HL-60/S4 treated with retinoic acid at 250 ng/mL for 4 days and 3 days (cell line): ENCODE data around the gene WIPF2.

Experiments used
- in situ Hi-C: fragments of 300-500 bp; cut with MboI; formaldehyde crosslinking; loops from 2 replicates; pipeline ENCODE4 v1.7.0; 2022; ENCODE audit warnings: low sequenced_read_pairs

Gene WIPF2

DNA sequence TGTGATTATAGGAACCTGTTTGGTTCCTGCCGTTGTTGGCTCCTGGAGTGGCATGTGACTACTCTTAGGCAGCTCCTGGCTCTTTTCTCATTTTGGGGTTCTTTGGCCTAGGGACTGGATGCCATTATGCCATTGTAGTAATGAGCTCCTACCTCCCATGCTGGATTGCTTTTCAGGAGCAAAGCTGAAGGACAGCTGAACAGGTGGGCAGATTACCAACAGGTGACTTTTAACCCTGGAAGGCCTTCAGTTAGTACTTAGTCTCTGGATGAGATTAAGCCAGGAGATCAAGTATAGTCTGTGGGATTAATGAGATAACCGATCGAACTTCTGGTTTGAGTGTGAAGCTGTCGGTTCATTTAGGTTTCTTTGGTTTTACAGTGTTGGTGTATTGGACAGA, 25.2 kb downstream of the WIPF2 start:
- in situ Hi-C loops, result no loop called here

DNA sequence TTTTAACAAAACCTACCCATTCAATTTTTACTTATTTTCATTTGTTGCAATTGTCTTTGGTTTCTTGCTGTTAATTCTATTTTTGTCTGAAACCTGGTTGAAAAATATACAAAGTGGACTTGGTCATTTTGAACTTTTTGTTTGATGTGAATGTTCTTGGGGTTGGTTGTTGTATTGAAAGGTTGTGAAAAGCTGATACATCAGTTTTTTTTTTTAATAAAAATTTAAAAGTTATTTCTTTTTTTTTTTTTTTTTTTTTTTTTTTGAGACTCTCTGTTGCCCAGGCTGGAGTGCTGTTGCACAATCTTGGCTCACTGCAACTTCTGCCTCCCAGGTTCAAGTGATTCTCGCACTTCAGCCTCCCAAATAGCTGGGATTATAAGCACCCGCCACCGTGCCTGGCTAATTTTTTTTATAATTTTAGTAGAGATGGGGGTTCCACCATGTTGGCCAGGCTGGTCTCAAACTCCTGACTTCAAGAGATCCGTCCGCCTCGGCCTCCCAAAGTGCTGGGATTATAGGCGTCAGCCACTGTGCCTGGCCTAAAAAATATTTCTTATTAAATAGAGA, 28.9 kb downstream of the WIPF2 start:
- in situ Hi-C loops, result no loop called here

DNA sequence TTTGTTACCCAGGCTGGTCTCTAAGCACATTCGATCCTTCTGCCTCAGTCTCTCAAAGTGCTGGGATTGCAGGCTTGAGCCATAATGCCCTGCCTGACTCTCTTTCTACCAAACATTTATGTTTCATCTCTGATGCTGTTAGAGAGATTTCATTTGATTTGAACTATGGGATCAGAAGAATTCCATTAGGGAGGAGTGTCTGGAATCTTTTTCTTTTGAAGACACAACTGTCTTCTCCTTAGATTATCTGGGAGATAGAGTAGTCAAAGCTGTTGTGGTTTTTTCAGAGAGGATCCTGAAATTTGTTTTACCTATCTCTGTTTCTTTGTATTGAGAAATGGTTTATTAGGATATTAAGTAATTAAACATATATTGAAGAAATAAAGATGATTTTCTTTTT, 29.4 kb downstream of the WIPF2 start:
- in situ Hi-C loops, result no loop called here

DNA sequence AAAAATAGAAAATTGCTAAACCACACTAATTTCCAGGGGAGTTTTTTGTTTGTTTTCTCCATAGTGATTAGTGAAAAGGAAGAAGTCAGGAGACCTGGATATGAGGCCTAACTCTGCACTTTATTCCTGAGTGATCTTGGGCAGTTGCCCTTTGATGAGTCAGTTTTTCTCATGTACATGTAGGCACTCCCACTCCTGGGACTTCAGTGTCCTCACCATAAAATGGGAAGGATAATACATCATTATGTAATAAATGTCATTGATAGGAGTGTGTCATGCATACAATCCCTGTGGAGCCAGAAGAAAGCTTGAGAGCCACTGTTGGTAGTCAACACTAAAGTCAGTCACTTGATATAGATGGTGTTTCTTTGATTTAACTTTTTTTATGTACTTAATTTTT, 32.5 kb downstream of the WIPF2 start:
- in situ Hi-C loops, result no loop called here

DNA sequence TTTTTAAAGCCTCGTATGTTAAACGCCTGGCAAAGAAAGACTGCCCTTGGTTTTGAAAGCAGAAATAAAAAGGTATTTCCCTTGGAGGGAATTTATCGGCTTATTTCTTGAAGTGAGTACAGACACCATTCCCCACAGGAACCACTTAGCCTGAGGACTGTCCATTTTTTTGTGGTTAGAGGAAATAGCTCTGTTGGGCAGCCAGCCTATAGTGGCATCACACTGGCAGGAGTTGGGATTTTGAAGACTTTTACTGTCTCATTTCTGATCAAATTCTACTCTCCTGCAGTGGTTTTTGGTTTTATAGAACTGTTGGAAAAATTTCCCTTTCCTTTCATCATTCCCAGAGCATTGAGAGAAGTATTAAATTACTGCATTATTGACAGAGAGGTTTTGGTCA, 34.5 kb downstream of the WIPF2 start:
- in situ Hi-C loops, result no loop called here

DNA sequence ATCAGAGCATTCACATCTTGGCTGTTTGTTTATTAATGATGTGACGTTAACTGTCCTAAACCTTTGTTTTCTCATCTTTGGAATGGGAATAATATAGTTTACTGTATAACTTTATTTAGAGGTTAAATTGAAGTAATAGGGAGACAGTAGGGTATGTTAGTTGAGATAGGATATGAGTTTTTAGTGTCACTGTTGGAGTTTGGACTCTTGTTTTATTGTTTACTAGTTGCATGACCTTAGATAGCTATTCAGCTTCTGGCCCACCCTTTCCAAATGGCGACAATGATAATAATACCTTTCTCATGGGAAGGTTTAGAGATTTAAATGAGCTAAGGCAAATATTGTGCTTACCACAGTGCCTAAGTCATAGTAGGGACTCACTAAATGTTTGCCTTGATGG, 40.4 kb downstream of the WIPF2 start:
- in situ Hi-C loops, result no loop called here

DNA sequence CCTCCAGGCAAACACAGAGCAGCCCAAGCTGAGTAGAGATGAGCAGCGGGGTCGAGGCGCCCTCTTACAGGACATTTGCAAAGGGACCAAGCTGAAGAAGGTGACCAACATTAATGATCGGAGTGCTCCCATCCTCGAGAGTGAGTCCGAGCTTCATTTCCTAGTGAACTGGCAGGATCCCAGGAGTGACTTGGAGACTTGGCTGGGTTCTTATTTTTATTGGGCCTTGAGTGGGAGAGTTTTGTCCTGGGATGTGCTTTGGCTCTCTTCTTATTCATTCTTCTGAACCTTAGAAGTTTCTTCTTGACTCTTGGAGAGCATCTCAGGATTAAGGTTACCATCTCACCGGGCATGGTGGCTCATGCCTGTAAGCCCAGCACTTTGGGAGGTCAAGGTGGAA, 41.4 kb downstream of the WIPF2 start:
- in situ Hi-C loops, result no loop called here

DNA sequence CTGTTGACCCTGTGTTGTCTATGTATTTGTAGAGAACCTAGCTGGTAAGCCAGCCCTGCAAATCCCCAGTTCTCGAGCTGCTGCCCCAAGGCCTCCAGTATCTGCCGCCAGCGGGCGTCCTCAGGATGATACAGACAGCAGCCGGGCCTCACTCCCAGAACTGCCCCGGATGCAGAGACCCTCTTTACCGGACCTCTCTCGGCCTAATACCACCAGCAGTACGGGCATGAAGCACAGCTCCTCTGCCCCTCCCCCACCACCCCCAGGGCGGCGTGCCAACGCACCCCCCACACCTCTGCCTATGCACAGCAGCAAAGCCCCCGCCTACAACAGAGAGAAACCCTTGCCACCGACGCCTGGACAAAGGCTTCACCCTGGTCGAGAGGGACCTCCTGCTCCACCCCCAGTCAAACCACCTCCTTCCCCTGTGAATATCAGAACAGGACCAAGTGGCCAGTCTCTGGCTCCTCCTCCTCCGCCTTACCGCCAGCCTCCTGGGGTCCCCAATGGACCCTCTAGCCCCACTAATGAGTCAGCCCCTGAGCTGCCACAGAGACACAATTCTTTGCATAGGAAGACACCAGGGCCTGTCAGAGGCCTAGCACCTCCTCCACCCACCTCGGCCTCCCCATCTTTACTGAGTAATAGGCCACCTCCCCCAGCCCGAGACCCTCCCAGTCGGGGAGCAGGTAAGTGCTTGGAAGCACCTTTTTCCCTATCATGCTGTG, 45.5 kb downstream of the WIPF2 start:
- in situ Hi-C loops, result no loop called here

DNA sequence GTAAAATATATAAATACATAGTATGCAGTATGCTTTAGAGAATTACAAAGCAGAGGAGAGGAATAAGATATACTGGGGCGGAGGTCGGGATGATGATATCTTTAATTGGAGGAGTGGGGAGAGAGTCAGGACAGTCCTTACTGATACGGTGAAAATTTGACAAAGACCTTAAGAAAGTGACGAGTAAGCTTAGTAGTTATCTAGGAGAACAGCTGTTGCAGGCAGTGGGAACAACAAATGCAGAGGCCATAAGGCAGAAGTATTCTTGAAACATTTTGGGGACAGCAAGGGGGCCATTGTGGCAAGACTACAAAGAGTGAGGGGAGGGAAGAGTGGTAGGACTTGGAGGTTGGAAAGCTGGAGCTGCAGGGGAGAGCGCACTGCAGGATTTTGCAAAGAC, 46.2 kb downstream of the WIPF2 start:
- in situ Hi-C loops, result no loop called here

DNA sequence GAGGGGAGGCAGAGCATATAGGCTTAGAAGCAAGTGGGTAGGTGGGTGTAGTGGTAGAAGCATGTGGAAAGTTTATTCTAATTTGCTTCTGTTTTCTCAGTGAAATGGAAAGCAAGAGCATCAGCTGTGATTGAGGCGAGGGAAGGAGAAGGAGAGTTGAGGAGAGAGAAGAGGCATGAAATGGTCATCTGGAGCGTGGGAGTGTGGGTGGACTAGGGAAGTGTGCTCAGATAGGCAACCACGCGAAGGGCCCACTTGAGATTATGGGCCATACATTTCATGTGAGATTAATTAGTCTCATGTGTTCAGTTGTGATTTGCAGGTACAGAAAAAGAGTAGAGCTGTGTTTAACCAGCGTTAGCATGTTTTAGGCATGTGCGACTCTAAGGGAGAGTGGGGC, 47.8 kb downstream of the WIPF2 start:
- in situ Hi-C loops, result no loop called here

DNA sequence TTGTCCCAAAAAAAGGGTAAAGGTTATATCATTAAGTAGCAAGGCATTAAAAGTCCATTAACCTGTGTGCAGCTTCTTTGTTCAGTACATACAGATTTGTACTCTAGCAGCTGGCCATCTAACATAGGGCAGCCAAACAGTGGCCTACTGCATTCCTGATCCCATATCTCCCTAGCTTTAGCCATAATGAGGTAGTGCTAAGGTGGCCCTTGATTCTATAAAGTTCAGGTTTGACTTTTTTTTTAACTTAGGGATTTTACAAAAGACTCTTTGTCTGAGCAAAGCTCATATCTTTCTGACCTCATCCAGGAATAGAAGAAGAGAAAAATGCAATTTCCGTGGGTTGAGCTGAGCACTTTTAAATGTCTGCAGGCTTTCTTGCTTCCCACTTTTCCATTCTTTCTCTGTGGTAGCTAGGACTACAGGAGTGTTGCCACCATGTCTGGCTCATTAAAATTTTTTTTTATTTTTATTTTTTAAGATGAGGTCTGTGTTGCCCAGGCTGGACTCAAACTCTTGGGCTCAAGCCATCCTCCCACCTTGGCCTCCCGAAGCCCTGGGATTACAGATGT, 49.1 kb downstream of the WIPF2 start:
- in situ Hi-C loops, result no loop called here

DNA sequence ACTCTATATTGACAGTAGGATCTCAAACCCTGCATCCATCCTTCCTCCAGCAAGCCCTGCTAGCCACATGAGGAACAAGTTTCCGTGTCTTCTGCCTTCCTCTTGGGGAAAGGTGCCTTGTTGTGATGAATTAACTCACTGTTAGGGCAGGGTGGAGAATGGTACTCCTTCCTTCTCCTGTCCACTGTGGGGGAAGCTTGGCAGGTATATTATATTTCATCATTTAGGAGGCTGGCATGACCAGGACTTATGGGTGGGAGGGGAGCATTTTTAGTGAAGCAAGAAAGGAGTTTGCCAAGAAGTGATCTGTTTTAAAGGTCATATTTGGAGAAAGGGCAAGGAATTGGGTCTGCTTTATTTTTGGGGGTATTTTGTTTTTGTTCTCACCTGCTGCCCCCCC, 59.3 kb downstream of the WIPF2 start:
- in situ Hi-C loops, result no loop called here

DNA sequence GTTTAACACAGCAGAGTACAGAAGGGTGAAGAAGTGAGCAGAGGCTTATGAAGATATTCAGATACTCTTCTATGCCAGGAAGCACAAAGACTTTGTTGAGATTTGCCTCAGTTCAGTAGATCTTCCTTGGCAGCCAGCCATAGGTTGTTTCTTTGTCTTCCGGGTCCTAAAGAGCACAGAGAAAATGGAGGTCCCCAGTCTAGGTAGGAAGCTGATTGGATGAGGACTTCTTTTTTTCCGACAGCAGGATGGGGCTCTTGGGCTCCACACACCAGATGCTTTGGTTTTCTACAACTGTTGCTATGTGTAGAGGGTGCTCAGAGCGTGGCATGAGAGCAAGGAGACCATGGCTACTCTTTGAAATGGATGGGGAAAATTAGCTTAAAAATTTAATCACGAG, 60.3 kb downstream of the WIPF2 start:
- in situ Hi-C loops, result no loop called here

DNA sequence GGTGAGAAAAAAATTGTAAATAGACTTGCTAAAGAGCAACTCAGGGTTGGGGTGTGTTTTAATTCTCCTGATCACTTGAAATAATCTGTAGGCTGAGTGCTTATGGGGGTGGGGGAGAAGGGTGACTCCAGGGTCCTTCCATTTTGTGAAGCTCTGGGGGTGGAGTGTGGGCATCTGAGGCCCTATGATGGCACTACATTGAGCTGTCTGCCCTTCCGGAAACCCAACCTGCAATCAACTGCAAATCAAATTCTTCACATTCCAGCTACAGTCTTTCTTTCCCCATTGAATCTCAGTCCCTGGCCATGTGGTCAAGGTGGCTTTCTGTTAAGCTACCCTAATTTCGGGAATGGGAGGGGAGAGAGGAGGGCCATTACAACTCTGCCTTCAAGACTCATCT, 62.6 kb downstream of the WIPF2 start:
- in situ Hi-C loops, result no loop called here

DNA sequence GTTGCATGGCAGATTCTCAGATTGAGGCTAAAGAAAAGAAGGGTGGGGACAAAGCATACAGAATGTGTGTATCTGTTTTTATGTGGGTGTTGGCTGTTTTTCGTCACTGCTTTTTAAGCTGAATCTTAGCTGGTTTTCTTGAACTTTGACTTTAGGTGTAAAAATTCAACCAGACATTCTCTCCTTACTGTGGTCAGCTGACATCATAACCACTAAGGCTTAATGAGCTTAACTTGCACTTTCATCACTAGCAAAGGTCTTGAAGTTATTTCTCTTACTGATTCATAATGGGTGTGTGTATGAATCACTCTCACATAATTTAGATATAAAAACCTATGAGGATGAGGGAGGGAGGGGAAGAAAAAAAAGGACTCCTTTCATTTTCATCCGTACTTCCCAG, 64.6 kb downstream of the WIPF2 start:
- in situ Hi-C loops, result no loop called here

DNA sequence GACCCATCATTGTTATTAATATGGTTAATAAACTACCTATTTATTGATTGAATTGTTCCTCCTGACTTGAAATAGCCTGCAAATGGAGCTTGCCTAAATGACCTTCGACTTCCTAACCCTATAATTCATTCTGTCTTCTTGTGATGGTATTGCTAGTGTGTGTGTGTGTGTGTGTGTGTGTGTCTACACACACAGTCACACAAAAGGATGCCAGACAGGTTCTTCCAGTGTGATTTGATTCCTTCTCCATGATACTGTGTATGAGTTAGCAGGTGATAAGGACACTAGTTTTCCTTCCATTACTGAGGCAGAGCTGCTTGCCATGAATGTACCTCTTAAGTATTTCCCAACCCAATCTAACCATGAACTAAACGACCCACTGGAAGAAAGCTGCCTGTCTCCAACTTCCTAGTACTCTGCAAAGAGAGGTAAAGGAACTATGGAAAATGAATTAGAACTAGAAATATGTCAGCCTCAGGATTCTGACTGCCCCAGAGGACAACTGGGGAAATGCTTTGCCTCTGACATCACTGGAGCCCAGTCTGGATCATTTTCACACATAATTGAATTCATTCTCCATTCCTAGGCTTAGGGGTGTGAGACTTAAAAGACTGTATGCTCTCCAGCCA, 65.1 kb downstream of the WIPF2 start:
- in situ Hi-C loops, result no loop called here

DNA sequence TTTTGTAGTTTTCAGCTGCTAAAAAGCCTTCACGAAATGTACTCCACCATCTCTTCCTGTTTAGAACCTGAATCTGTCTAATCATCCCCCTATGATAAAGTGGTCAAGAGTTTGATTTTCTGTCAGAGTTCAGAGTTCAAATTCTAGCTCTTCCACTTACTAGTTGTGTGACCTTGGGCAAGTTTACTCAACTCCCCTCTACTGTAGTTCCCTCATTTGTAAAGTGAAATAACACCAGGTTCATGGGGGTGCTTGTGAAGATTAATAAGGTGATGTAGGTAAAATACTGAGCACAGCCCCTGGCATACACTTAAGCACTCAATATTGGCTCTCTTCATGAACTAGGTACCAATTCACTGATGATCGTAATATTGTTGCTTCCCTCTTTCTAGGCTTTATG, 67.4 kb downstream of the WIPF2 start:
- in situ Hi-C loops, result no loop called here

DNA sequence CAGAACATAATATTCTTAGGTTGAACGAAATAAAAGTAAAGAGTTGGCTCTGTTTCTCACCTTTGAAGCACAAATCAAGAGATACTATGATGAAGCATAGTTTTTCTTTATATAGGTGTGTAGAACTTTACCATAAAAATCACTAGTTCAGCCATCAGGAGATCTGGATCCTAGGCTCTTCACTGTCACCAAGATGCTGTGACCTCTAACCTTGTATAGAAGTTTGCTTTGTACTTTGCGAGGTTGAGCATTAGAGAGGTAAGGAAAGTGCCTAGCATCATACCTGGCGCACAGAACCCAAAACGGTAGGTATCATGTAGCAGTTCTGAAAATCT, 68.0 kb downstream of the WIPF2 start:
- in situ Hi-C loops, result no loop called here

DNA sequence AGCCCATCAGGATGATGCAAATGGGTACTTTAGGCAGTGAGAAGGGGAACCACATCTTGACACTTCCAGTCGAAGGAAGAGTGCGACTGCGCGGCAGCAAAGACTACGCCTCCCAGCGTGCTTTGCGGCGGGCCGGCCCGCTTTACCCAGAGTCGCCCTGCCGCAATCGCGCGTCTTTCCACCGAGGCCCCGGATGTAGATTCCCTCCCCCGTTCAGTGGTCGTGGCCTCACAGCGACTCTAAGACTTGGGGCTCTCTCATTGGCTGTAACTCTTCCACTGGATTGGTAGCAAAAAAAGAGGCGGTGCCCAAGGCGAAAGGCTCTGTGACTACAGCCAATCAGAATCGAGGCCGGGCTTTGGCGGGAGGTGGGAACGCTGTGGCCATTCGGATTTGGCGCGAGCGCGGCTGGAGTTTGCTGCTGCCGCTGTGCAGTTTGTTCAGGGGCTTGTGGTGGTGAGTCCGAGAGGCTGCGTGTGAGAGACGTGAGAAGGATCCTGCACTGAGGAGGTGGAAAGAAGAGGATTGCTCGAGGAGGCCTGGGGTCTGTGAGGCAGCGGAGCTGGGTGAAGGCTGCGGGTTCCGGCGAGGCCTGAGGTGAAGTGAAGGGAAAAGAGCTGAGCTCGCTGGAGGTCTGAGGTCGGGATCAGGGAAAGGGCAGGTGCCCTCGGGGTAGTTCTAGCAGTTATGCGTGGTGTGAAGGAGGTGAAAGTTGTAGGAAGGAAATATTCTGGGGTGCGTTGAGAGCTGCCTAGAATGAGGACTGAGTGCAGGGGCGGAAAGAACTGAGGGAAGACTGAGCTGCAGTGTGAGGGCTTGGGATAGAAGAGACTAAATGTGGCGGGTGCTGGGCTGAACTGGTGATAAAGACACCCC, 68.6 kb downstream of the WIPF2 start, which contains the start of gene CDC6:
Gene CDC6, plus strand, starts transcription at position 386 of the 876 bp plus-strand sequence. CDS start 1,542 bp downstream, outside the sequence.
- in situ Hi-C loops, result no loop called here

DNA sequence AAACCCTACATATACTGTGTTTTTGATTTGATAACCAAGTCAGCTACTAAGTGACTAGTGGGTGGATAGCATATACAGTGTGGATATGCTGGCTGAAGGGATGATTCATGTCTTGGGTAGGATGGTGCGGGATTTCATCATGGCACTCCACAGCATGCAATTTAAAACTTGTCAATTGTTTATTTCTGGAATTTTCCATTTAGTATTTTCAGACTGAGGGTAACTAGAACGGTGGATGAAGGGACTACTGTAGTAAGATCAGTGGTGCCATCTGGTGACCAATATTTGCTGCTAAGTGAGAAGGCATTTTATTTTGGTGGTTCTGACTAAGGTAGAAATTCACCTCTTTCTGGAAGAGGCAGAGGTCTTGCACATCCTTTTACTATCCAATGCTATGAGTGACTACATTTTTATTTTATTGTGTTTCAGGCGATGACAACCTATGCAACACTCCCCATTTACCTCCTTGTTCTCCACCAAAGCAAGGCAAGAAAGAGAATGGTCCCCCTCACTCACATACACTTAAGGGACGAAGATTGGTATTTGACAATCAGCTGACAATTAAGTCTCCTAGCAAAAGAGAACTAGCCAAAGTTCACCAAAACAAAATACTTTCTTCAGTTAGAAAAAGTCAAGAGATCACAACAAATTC, 71.7 kb downstream of the WIPF2 start:
- in situ Hi-C loops, result loop anchor here (5.0 to 10.0 kb wide), 2 partner anchors 83 to 266 kb away; no protein-coding TSS in a partner anchor

DNA sequence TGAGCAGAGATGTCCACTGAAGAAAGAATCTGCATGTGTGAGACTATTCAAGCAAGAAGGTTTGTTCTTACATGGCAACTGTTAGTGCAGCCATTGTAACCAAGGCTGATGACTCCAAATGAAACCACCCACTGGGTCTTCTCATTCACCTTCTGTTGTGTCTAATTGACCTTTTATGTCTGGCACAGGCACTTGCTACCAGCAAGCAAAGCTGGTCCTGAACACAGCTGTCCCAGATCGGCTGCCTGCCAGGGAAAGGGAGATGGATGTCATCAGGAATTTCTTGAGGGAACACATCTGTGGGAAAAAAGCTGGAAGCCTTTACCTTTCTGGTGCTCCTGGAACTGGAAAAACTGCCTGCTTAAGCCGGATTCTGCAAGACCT, 72.2 kb downstream of the WIPF2 start:
- in situ Hi-C loops, result loop anchor here (5.0 to 10.0 kb wide), 2 partner anchors 84 to 266 kb away; no protein-coding TSS in a partner anchor
